GM20431 (cell line): Measurements from ENCODE around the gene SPATA13.

ENCODE experiments used
- in situ Hi-C: fragments of 300-500 bp; cut with MseI, MboI; formaldehyde crosslinking; loops from one replicate; pipeline ENCODE4 v1.15.0; 2020; ENCODE audit warnings: low sequenced_read_pairs; ENCODE audit not compliant: unreplicated experiment

The SPATA13 gene

GRCh38 chr13:24270639-24271141 lies 110.2 kb downstream of the SPATA13 start:
- in situ Hi-C loops, result no loop called here

GRCh38 chr13:24271231-24271600 lies 110.7 kb downstream of the SPATA13 start:
- in situ Hi-C loops, result no loop called here

- in situ Hi-C loops, result no loop called here
Observed at GRCh38 chr13:24271601-24272451, 111.3 kb downstream of the SPATA13 start.

DNA sequence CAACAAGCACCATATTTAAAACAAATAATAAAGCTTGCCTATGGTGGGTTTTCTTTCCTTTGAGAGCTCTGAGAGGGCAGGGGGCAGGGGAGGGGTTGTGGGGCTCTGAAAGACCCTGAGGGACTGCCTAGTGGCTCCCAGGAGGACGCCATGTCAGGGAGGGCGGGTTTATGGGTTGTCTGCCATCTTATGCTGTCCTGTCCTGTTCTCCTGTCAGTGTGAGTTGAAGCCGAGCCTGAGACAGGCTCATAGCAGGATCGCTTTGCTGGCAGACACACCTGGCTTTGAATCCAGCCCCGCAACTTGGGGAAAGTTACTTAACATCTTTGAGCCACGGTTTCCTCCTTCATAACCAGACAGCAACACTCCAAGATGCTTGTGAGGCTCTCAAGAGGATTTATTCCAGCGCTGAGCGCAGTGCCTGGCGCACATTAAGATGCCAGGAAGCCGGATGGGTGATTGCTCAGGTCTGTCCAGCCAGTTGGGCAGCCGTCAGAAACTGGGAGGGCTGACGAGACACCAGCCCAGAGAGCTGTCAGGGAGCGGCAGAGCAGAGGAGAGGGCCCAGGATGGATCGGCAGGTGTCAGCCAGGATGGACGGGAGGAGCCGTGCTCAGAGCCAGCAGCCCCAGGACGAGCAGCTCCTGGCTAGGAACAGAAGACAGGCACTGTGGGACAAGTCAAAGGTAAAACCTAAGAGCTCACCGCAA lies 112.1 kb downstream of the SPATA13 start:
- in situ Hi-C loops, result no loop called here

- in situ Hi-C loops, result no loop called here
Observed at GRCh38 chr13:24273926-24274325, 113.4 kb downstream of the SPATA13 start.

GRCh38 chr13:24274452-24275021 lies 114.0 kb downstream of the SPATA13 start:
- in situ Hi-C loops, result no loop called here

- in situ Hi-C loops, result no loop called here
Observed at GRCh38 chr13:24275041-24275440, 114.5 kb downstream of the SPATA13 start.

GRCh38 chr13:24276306-24276705 lies 115.8 kb downstream of the SPATA13 start:
- in situ Hi-C loops, result no loop called here

DNA sequence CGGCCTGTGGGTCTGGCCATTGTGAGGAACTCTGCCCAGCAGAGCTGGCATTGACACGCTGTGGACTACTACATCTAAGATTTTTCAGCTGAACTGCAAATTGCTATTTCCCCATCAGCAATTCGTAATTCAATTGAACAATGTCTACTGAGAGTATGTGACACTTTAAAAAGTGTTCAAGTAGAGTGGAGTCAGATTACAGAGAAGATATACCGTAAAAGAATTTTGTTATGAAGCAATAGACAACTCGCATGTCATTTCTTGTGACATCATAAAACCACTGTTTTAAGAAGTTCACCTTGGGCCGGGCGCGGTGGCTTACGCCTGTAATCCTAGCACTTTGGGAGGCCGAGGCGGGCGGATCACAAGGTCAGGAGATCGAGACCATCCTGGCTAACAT lies 116.3 kb downstream of the SPATA13 start:
- in situ Hi-C loops, result no loop called here

- in situ Hi-C loops, result no loop called here
Observed at GRCh38 chr13:24277761-24278160, 117.2 kb downstream of the SPATA13 start.

GRCh38 chr13:24279327-24280110 lies 119.0 kb downstream of the SPATA13 start:
- in situ Hi-C loops, result no loop called here

DNA sequence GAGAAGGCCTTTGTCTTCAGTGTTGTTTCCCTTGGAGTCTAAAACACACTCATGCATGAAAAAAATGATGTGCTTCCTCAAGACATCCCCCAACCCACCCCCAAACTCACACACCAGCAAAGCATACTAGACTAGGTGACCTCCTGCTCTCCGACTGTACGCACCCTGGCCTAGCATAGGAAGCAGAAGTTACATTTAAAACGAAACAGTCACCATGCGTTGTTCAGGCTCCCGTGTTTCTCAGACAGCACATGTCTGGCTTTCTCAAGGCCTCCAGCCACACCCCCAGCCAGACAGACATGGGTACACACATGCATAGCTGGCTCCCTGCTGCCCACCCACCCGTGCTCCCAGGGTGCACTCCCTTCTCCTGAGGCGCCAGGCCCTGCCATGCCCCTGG lies 120.2 kb downstream of the SPATA13 start:
- in situ Hi-C loops, result no loop called here

DNA sequence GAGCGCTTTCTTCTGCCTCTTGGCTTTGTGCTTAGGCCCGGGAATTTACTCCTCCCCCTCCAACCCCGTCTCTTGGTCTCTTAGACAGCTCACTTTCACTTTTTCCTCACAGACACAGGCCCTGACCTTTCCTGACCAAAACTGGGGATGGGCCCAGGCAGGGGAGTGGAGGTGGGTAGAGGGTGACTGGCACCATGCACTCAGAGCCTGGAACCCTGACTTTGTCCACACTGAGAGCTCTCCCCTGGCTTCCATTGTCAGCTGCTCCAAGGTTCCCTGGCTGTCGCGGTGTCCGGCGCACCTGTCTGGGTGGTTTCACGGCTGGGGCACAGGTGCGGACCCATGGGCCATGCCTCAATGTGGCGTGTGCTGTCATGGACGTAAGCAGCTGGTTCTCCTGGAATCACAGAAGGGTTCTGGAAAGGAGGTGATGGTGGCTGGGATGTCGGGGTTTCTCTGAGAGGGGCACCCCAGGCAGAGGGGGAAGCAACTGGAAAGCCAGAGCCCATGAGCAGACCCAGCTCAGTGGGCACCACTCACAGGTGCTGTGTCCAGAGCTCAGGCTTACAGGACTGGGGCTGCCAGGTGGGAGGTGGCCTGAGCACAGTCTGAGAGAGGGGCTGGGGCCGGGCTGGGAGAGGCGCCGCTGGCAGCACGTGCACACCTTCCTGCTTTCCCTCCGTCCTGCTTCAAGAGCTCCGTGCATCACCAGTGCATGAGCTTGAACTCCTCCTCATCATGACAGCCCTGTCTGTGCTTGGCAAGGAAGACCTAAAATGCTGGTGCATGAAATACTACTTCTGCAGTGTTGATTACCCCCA lies 120.9 kb downstream of the SPATA13 start:
- in situ Hi-C loops, result no loop called here

- in situ Hi-C loops, result no loop called here
Observed at GRCh38 chr13:24282256-24282655, 121.7 kb downstream of the SPATA13 start.

- in situ Hi-C loops, result no loop called here
Observed at GRCh38 chr13:24284889-24285565, 124.5 kb downstream of the SPATA13 start.

DNA sequence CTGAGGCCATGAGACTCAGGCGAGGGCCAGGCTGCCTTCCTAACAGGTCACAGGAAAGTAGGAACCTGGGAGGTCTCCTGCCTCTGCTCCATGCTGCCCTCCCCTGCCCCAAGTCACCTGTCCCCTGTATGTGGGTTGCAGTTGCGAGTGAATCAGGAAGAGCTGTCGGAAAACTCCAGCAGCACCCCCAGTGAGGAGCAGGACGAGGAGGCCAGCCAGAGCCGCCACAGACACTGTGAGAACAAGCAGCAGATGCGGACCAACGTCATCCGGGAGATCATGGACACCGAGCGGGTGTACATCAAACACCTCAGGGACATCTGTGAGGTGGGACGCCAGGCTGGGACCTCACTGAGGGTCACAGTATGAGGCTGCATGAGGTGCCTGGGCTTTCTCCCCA lies 126.1 kb downstream of the SPATA13 start:
- in situ Hi-C loops, result no loop called here

DNA sequence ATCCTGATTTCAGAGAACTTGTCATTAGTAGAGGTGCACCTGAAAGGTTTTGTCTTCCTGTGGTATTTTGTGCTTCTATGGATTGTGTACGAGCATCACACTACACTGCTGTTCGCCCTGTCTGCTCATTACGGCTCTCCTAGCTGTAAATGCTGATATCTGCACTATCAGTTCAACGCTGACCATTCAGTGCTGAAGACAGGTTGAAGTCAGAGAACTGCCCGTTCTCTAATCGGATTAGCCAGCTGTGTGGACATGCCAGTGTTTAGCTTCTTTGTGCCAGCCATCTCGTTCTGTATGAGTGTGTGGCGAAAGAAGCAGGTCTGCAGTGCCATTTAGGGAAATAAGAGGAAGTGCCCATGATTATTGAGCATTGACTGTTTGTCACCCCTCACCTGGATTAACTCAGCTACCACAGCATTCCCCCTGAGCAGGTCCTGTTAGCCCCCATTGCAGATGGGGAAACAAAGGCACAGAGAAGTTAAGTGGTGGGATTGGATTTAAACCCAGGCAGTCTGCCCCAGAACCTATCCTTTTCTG lies 127.3 kb downstream of the SPATA13 start:
- in situ Hi-C loops, result no loop called here

- in situ Hi-C loops, result no loop called here
Observed at GRCh38 chr13:24288870-24289269, 128.3 kb downstream of the SPATA13 start.
